Panc1 (cell line): ENCODE data around the gene INO80. TPM values are rescaled to one million over a fixed set of nuclear protein-coding genes. Genes with fewer than 3 reads are reported as not detected.

Experiments
- ATAC-seq: fragments of 200-7000 bp; cut with Tn5 transposase; 2 replicates; pipeline ENCODE4 v1.9.1; 2020; ENCODE audit warnings: mild to moderate bottlenecking, moderate library complexity
- BruUV-seq: library from RNA; stranded (reverse); fragments of 400-500 nt; replicated peaks from 2 replicates; lab custom pipeline; 2021; lab: Mats Ljungman, UMichigan
- CTCF ChIA-PET: fragments of 300-600 bp; sonication (Branson Sonifier 250); formaldehyde crosslinking; loops from one replicate; lab custom pipeline; 2022; ENCODE audit warnings: antibody characterized with exemption; lab: Charles Lee
- POLR2A ChIA-PET: fragments of 300-600 bp; sonication (Branson Sonifier 250); formaldehyde crosslinking; loops from one replicate; lab custom pipeline; 2022; ENCODE audit warnings: antibody characterized with exemption; lab: Charles Lee
- DNase-seq: peaks from one replicate; pipeline ENCODE4 v3.0.0-alpha.2; 2010; ENCODE audit warnings: low read depth, low spot score
- H3K27ac ChIP-seq: 2 replicates; pipeline ENCODE4 v1.5.1; 2011; ENCODE audit warnings: mild to moderate bottlenecking, low read length, inconsistent platforms
- H3K27me3 ChIP-seq: fragments of 200-500 bp; sonication (Bioruptor generic); 2 replicates; pipeline ENCODE4 v1.6.0; 2014; ENCODE audit warnings: low read length, inconsistent platforms; ENCODE audit not compliant: control insufficient read depth, insufficient read depth
- H3K36me3 ChIP-seq: fragments of 200-500 bp; sonication (Bioruptor generic); 2 replicates; pipeline ENCODE4 v1.5.1; 2014; ENCODE audit warnings: inconsistent platforms, mild to moderate bottlenecking, low read length, moderate library complexity; ENCODE audit not compliant: control insufficient read depth, insufficient read depth
- H3K4me1 ChIP-seq: 2 replicates; pipeline ENCODE4 v1.5.1; 2011; ENCODE audit warnings: inconsistent platforms, mild to moderate bottlenecking, low read length, moderate library complexity; ENCODE audit not compliant: control insufficient read depth, insufficient read depth
- H3K4me3 ChIP-seq, 2 experiments: 2 replicates each; pipeline ENCODE4 v1.5.1; 2011 to 2012; ENCODE audit warnings: low read depth in 2 of 2, low read length in 2 of 2, mild to moderate bottlenecking in 2 of 2, inconsistent platforms in 1 of 2, moderate library complexity in 1 of 2
- H3K9me3 ChIP-seq: fragments of 200-500 bp; sonication (Bioruptor generic); 2 replicates; pipeline ENCODE4 v1.5.1; 2014; ENCODE audit warnings: low read depth, mild to moderate bottlenecking, inconsistent platforms, low read length, moderate library complexity; ENCODE audit not compliant: control insufficient read depth, insufficient read depth
- CTCF ChIP-seq: fragments of 450-650 bp; IDR thresholded peaks from 2 replicates; pipeline ENCODE4 v1.5.1; 2017; ENCODE audit warnings: mild to moderate bottlenecking
- POLR2AphosphoS5 ChIP-seq: IDR thresholded peaks from 2 replicates; pipeline ENCODE4 v1.6.1; 2012; ENCODE audit warnings: mild to moderate bottlenecking, low read depth, low read length, moderate library complexity
- SIN3A ChIP-seq: IDR thresholded peaks from 2 replicates; pipeline ENCODE4 v1.6.1; 2012; ENCODE audit warnings: low read depth, mild to moderate bottlenecking, low read length, moderate library complexity, borderline replicate concordance; ENCODE audit not compliant: insufficient read depth
- TCF7L2 ChIP-seq: IDR thresholded peaks from 2 replicates; pipeline ENCODE4 v1.6.1; 2011; ENCODE audit warnings: mild to moderate bottlenecking, low read depth, low read length, inconsistent platforms
- in situ Hi-C: cut with HindIII; loops from 2 replicates; pipeline ENCODE4 v1.10.0; 2016; ENCODE audit warnings: low sequenced_read_pairs, low pct_unique_long_range_greater_than_20kb
- intact Hi-C: fragments of 100-400 bp; cut with micrococcal nuclease; formaldehyde crosslinking; loops from one replicate; pipeline ENCODE4 v1.10.0; 2022; ENCODE audit not compliant: unreplicated experiment
- total RNA-seq: library from RNA; stranded (reverse); gene quantifications from one replicate; pipeline ENCODE4 v1.2.1, GENCODE V29; 2021; ENCODE audit not compliant: unreplicated experiment
- TF ChIP-seq, protein P1 (sequence below), 2 experiments: IDR thresholded peaks; 2 replicates each; pipeline ENCODE4 v1.6.1; 2011 to 2012; ENCODE audit warnings: low read depth in 2 of 2, control low read depth in 1 of 2, low read length in 1 of 2, mild to moderate bottlenecking in 1 of 2, moderate library complexity in 1 of 2; ENCODE audit not compliant: insufficient read depth in 1 of 2

The INO80 gene
- total RNA-seq, 1 experiment from 2014 or later, result 26.2 TPM

DNA sequence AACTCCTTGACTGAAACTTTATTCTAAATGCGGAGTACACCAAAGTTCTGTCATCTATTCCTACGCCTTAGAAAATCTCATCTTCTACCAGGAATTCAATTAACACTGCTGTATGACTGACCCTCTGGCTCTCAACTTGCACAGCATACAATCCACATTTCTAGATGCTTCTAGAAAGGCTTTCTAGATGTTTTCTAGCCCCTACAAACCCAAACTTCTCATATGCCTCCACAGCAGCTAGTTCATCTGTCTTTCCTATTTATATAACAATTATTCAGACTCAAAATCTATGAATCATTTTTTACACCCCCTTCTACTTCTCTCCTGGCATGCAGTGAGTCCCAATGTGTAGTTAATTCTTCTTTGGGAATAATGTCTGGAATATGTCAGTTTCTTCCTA is 13.2 kb downstream of the INO80 start:
- ATAC-seq, result no peak
- no peaks in the 10 kb centered on the region for H3K9me3 ChIP-seq
- intact Hi-C loops, result no loop called here
- in situ Hi-C loops, result no loop called here
- TF ChIP-seq POLR2AphosphoS5 (no peak), SIN3A (no peak), CTCF (no peak), TCF7L2 (no peak)
- TF ChIP-seq, protein P1, sequence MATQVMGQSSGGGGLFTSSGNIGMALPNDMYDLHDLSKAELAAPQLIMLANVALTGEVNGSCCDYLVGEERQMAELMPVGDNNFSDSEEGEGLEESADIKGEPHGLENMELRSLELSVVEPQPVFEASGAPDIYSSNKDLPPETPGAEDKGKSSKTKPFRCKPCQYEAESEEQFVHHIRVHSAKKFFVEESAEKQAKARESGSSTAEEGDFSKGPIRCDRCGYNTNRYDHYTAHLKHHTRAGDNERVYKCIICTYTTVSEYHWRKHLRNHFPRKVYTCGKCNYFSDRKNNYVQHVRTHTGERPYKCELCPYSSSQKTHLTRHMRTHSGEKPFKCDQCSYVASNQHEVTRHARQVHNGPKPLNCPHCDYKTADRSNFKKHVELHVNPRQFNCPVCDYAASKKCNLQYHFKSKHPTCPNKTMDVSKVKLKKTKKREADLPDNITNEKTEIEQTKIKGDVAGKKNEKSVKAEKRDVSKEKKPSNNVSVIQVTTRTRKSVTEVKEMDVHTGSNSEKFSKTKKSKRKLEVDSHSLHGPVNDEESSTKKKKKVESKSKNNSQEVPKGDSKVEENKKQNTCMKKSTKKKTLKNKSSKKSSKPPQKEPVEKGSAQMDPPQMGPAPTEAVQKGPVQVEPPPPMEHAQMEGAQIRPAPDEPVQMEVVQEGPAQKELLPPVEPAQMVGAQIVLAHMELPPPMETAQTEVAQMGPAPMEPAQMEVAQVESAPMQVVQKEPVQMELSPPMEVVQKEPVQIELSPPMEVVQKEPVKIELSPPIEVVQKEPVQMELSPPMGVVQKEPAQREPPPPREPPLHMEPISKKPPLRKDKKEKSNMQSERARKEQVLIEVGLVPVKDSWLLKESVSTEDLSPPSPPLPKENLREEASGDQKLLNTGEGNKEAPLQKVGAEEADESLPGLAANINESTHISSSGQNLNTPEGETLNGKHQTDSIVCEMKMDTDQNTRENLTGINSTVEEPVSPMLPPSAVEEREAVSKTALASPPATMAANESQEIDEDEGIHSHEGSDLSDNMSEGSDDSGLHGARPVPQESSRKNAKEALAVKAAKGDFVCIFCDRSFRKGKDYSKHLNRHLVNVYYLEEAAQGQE (IDR thresholded peaks at IDR 0.05; ENCODE audit: insufficient read depth in 1 of 2, low read depth in 2 of 2, low read length in 1 of 2), result no peak
- CTCF ChIA-PET, result no interaction called here
- H3K4me1 ChIP-seq, result no peaks in the 10 kb centered on the region
- no peaks in the 10 kb centered on the region for H3K36me3 ChIP-seq
- H3K4me3 ChIP-seq, result no peak overlapping the region
- TSS peak; percentile 40 for BruUV-seq
- DNase-seq, result no peak
- no peak overlapping the region for H3K27ac ChIP-seq
- no peaks in the 10 kb centered on the region for H3K27me3 ChIP-seq
- POLR2A ChIA-PET, result no interaction called here

DNA sequence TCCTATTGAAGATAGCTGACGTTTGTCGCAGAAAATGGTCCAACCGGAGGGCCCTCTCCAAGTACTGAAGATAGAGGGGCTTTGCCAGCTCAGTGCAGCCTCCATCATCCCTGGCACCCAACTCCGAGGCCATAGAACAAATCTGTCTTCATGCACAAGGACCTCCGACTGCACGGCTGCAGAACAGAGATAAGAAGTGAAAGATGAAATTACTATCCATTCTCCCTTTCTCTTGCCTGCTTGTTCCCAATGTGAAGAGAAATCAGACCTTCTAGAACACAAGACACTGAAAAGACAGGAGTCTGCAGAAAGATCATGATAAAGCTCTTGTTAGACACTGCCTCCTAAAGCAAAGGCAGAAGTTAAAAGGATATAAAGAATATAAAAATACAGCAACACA is 19.9 kb downstream of the INO80 start:
- no TSS peak for BruUV-seq
- intact Hi-C loops (no loop called here), in situ Hi-C loops (no loop called here)
- H3K36me3 ChIP-seq, result peaks cover 20% of the 10 kb centered on the region
- no peak for DNase-seq
- H3K9me3 ChIP-seq, result no peaks in the 10 kb centered on the region
- TF ChIP-seq POLR2AphosphoS5 (no peak), CTCF (no peak), SIN3A (no peak), TCF7L2 (no peak)
- TF ChIP-seq, protein P1 (IDR thresholded peaks at IDR 0.05; ENCODE audit: insufficient read depth in 1 of 2, low read depth in 2 of 2, low read length in 1 of 2), result no peak
- ChIA-PET POLR2A (interaction anchor here (0.6 kb wide), 1 partner anchor 22 kb away, joined by 3 read pairs; no protein-coding TSS in a partner anchor), CTCF (interaction anchor here (0.6 kb wide), 1 partner anchor 105 kb away, joined by 3 read pairs; no protein-coding TSS in a partner anchor)
- no peaks in the 10 kb centered on the region for H3K27me3 ChIP-seq
- H3K4me3 ChIP-seq, result no peak overlapping the region
- no peak for ATAC-seq
- H3K4me1 ChIP-seq, result no peaks in the 10 kb centered on the region
- H3K27ac ChIP-seq, result no peak overlapping the region
